Activated T-cell treated with anti-CD3 and anti-CD28 coated beads for 1 hour (primary cell): ENCODE measurements around the gene IL1F10.

Experiments
- DNase-seq: peaks from one replicate; pipeline ENCODE4 v3.0.0-alpha.2; 2020; ENCODE audit warnings: low read depth

IL1F10 gene

DNA sequence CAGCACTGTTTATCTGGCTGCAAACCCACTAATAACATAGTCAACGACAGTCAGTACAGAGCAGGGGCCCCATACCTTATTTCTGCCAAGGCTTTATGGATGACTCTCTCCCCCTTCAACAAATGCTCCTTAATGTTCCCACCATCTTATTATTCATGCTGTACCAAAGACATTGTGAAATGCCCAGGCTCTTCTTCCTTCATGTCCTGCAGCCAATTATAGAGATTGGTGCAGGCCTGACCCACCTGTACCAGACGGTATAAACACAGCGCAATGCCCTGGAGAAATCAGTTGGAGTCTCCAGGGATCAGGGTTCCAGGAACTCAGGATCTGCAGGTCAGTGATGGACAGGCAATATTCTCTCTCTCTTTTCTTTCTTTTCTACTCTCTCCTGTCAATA lies at the start of gene IL1F10:
Gene IL1F10, plus strand, starts transcription at position 290 of the 400 bp plus-strand sequence. CDS start 4,769 bp downstream, outside the sequence.
- no peak for DNase-seq

- no peak for DNase-seq
These were observed 49.3 kb upstream of the IL1F10 start for GRCh38 chr2:113018509-113018908.

DNA sequence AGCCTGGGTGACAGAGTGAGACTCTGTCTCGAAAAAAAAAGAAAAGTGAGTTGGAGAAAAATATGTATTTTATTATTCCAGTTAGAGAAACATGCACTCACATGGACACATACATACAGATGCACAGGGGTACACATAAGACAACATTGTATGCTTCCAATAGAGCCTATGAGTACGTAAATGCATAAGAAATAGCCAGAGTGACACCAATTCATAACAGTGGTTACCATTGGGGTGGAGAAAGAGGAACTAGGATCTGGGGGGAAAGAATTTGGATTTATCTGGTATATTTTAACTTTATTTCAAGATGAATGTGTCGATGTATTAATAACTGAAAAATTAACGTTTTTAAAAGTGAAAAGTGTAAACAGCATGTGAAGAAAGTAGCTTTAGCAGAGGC lies 46.5 kb upstream of the IL1F10 start:
- no peak for DNase-seq

- DNase-seq: no peak
These were observed 43.0 kb upstream of the IL1F10 start for GRCh38 chr2:113024764-113025163.

- DNase-seq: no peak
These were observed 42.0 kb upstream of the IL1F10 start for GRCh38 chr2:113025737-113026136.

DNA sequence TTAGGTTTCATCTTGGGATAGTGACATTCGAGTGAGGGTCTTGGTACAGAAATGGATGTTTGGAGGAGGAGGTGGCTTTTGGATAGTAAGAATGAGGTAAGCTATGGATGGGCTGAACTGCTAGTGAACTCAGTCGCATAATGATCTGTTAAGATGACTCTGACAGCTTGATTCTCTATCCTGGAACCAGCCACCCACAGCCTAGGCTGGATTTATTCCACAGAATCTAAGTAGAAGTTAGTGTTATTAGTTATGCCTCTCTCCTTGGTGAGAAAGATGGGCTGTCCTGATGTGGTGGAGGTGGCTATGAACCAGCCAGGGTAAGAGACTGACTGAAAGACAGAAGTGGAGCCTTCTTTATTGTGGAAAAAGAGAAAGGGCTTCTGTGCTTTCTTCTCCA lies 40.1 kb upstream of the IL1F10 start:
- DNase-seq: no peak

DNA sequence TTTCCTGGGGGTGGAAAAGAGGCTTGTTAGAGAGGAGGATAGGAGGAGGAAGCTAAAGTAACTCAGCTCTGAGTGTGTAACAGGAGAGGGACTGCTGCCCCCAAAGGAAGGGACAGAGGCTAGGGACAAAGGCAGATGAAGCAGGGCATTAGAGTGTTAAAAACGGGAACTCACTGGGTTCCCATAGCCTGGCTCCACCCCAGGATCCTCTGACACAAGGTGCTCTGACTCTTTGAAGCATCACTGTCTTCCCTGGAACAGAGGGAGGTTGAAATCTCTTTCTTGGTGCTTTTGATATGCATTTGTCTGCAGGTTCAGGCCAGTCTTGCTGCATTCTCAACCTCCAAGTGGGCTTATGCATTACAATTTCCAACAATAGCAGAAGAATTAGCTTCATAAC lies 39.7 kb upstream of the IL1F10 start:
- DNase-seq: no peak

- DNase-seq: no peak
These were observed 35.0 kb upstream of the IL1F10 start for GRCh38 chr2:113032737-113033136.

GRCh38 chr2:113034016-113034415 lies 33.8 kb upstream of the IL1F10 start:
- DNase-seq: no peak

DNA sequence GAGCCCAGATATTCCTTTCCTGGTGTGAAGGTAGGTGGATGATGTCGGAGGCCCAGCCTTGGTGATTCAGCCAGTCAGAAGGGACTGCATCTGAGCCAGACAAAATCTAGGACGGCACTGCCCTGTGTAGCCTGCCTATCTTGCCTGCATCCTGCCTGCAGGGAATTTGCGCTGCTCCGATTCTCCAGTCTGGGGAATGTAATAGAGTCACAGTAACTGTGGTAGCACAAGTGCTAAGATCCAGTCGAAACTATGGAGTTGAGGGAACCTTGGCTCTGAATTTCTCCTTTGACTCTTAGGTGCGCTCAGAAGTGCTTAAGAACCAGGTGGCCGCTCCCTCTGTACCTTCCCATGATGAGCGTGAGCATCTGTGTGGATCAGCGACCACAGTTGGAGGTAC lies 31.0 kb upstream of the IL1F10 start:
- no peak for DNase-seq

DNA sequence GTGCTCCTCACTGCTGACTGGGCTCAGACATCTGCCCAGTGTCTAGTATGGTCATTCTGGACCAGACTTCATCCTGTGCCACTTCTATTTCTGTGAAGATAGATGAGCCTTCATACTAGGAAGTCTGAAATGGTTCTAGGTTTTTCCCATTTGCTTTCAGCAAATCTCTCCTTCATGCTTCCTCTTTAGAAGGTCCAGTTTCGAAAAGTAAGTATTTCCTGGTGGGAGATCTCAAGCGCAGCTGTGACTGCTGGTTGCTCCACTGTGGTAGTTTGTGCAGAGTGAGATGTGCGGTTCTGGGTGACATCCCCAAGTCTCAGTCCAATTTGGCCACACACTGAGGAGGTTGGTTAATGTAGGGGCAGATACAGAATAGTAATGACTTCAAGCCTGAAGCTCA lies 29.5 kb upstream of the IL1F10 start:
- DNase-seq: no peak

DNA sequence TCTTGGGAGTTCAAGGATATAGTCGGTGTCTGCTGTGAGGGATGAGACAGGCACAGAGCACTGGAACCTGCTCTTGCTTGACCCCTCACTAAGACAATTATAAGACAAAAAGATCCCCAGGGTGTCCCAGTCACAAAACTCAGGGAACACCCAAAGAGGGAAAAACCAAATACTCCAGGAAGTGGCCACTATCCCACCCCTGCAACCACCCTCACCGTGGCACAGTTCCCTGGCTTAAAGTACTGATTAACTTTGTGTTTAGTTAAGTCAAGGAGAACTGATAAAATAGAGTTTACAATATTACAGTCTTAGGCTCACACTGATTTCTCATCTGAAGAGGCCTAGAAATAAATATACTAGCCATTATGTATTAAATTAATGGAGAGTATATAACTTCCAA lies 28.6 kb upstream of the IL1F10 start:
- DNase-seq: no peak

GRCh38 chr2:113039719-113040118 lies 28.1 kb upstream of the IL1F10 start:
- no peak for DNase-seq

DNA sequence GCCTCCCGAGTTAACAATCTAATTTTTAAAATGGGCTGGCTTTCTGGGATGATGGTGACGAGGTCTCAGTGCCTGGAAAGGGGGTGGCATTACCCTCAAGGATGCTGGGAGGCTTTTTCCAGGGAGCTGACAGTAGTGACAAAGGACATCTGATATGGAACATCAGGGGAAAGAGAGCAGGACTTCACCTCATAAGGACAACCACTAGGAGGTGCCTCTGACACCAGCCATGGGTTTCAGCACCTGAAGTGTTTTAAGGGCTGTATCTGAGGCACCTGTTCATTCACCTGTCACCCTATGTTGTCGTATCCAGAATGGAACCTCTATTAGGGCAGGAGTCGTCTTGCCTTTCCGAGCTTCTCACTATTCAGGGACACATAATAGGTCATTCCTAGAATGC lies 25.9 kb upstream of the IL1F10 start:
- DNase-seq: no peak

DNA sequence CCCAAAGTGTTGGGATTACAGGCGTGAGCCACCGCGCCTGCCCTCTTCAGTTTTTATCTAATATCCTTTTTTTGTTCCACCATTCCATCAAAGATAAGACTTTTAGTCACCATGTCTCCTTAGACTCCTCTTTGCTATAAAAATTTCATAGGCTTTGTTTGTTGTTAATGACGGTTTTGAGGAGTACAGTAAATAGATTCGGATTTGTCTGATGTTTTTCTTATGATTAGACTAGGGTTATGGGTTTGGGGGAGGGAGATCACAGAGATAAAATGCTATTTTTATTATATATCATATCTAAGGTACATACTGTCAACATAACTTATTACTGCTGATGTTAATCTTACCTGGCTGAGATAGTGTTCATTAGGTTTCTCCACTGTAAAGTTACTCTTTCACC lies 21.3 kb upstream of the IL1F10 start:
- no peak for DNase-seq

GRCh38 chr2:113050921-113051895 lies 16.6 kb upstream of the IL1F10 start:
- DNase-seq: no peak

GRCh38 chr2:113052396-113052917 lies 15.3 kb upstream of the IL1F10 start, which contains the start of gene IL36B:
Gene IL36B (minus strand): TSS chr2:113052867.
- DNase-seq: no peak

DNA sequence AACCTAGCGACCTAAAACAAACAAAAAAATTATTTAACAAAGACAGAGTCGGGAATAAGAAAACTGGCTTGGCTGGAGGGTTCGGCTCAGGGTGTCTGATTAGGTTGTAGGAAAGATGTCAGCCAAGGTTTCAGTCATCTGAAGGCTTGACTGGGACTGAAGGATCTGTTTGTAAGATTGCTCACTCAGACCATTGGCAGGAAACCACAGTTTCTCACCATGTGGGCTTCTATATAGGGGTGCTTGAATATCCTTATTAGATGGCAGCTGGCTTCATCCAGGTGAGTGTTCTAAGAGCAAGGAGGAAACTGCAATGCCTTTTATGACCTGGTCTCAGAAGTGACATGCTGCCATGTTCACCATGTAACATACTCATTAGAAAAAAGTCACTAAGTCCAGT lies 14.1 kb upstream of the IL1F10 start:
- DNase-seq: no peak

- DNase-seq: no peak
These were observed 13.7 kb upstream of the IL1F10 start for GRCh38 chr2:113054066-113054465.

- no peak for DNase-seq
These were observed 11.2 kb upstream of the IL1F10 start for GRCh38 chr2:113056521-113056920.

GRCh38 chr2:113057117-113057516 lies 10.7 kb upstream of the IL1F10 start:
- DNase-seq: no peak

GRCh38 chr2:113058411-113058994 lies 9.3 kb upstream of the IL1F10 start:
- no peak for DNase-seq
